ENCODE measurements around the gene ERBB4.
A peak's percentile ranks its signal among the peaks of the same experiment; 100 is the strongest.
"Not testable (repeated sequence)": the region's sequence is repeated elsewhere in the genome, so short reads cannot be mapped to it uniquely, and the experiment has no call there.

The ERBB4 gene

DNA sequence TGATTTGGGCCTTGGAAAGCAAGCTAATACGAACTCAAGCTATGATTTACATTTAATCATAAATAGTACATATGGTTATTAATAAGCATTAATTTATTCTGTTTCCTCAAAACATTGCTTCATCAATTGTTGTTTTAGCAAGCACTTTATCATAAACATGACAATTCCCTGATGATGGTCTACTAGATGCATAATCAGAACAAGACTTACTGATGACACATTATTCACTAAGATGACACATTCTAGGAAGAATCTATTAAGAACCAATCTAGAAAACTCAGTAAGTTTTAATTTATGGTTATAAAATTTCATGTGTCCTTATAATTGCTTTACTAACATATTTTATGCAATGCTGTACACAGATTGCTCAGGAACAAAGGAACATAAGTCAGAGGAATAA lies 815.2 kb downstream of the ERBB4 start:
- no peaks in the 10 kb centered on the region for H3K9me2 ChIP-seq (replicated peaks; ENCODE audit: low read depth, low read length)
- no peaks in the 10 kb centered on the region for H3K79me2 ChIP-seq (ENCODE audit: insufficient read depth, low read length)
- H3F3A ChIP-seq (ENCODE audit: low read depth), result no peaks in the 10 kb centered on the region
- no peaks in the 10 kb centered on the region for H4K20me1 ChIP-seq (ENCODE audit: insufficient read depth, low read length, poor library complexity, severe bottlenecking)
- no peaks in the 10 kb centered on the region for H3K9me3 ChIP-seq (ENCODE audit: insufficient read depth, low read depth, low read length)
- H2AFZ ChIP-seq (ENCODE audit: low read length), result no peak overlapping the region
- H3K4me3 ChIP-seq (ENCODE audit: low read length, poor library complexity, severe bottlenecking), result no peak overlapping the region
- H3K4me2 ChIP-seq (ENCODE audit: low read depth, low read length, poor library complexity, severe bottlenecking), result no peak overlapping the region
- H3K4me1 ChIP-seq (ENCODE audit: insufficient read depth, low read length, poor library complexity, severe bottlenecking), result no peaks in the 10 kb centered on the region
- H3K27me3 ChIP-seq (ENCODE audit: insufficient read depth, low read length, poor library complexity, severe bottlenecking), result no peaks in the 10 kb centered on the region
- H3K9ac ChIP-seq (ENCODE audit: low read depth, low read length, poor library complexity, severe bottlenecking), result no peak overlapping the region
- TF ChIP-seq, protein P1, sequence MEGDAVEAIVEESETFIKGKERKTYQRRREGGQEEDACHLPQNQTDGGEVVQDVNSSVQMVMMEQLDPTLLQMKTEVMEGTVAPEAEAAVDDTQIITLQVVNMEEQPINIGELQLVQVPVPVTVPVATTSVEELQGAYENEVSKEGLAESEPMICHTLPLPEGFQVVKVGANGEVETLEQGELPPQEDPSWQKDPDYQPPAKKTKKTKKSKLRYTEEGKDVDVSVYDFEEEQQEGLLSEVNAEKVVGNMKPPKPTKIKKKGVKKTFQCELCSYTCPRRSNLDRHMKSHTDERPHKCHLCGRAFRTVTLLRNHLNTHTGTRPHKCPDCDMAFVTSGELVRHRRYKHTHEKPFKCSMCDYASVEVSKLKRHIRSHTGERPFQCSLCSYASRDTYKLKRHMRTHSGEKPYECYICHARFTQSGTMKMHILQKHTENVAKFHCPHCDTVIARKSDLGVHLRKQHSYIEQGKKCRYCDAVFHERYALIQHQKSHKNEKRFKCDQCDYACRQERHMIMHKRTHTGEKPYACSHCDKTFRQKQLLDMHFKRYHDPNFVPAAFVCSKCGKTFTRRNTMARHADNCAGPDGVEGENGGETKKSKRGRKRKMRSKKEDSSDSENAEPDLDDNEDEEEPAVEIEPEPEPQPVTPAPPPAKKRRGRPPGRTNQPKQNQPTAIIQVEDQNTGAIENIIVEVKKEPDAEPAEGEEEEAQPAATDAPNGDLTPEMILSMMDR (conservative IDR thresholded peaks at IDR 0.05; ENCODE audit: low read length), result no peak
- no peak for TF ChIP-seq EZH2phosphoT487 (IDR thresholded peaks at IDR 0.05; ENCODE audit: borderline replicate concordance)
- no peaks in the 10 kb centered on the region for H3K36me3 ChIP-seq (ENCODE audit: insufficient read depth, low read length)

DNA sequence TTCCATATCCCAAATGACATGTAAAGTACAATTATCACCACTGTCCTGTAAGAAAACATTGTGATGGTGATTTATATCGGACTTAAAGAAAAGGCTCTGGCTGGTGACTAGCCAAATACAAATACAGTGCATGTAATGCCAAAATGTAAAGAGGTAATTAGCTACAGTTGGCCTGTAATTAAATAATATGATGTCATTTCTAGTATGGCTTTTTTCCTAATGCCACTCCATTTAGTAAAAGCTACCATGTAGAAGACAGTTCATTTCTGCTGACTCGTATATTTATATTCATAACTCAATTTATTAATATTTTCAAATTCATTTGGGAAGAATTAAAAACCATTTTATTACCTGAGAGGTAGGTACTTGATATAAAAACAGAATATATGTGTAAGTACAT lies 815.7 kb downstream of the ERBB4 start:
- Histone ChIP-seq H3K9ac (ENCODE audit: low read depth, low read length, poor library complexity, severe bottlenecking) (no peak overlapping the region), H3K27me3 (ENCODE audit: insufficient read depth, low read length, poor library complexity, severe bottlenecking) (no peaks in the 10 kb centered on the region), H3K4me3 (ENCODE audit: low read length, poor library complexity, severe bottlenecking) (no peak overlapping the region), H3F3A (ENCODE audit: low read depth) (no peaks in the 10 kb centered on the region), H2AFZ (ENCODE audit: low read length) (no peak overlapping the region), H3K4me2 (ENCODE audit: low read depth, low read length, poor library complexity, severe bottlenecking) (no peak overlapping the region), H3K79me2 (ENCODE audit: insufficient read depth, low read length) (no peaks in the 10 kb centered on the region), H3K36me3 (ENCODE audit: insufficient read depth, low read length) (no peaks in the 10 kb centered on the region), H3K4me1 (ENCODE audit: insufficient read depth, low read length, poor library complexity, severe bottlenecking) (no peaks in the 10 kb centered on the region), H3K9me3 (ENCODE audit: insufficient read depth, low read depth, low read length) (no peaks in the 10 kb centered on the region), H4K20me1 (ENCODE audit: insufficient read depth, low read length, poor library complexity, severe bottlenecking) (no peaks in the 10 kb centered on the region), H3K9me2 (replicated peaks; ENCODE audit: low read depth, low read length) (no peaks in the 10 kb centered on the region)
- no peak for TF ChIP-seq EZH2phosphoT487 (IDR thresholded peaks at IDR 0.05; ENCODE audit: borderline replicate concordance)
- TF ChIP-seq, protein P1 (conservative IDR thresholded peaks at IDR 0.05; ENCODE audit: low read length), result no peak

DNA sequence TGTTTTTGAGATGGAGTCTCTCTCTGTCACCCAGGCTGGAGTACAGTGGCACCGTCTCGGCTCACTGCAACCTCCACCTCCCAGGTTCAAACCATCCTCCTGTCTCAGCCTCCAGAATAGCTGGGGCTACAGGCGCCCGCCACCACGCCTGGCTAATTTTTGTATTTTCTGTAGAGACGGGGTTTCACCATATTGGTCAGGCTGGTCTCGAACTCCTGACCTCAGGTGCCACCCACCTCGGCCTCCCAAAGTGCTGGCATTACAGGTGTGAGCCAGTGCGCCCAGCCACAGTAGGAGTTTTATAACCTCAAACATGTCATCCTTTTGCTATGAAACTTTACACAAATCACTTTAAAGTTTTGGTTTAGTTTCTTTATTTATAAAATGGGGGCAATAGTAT lies 816.7 kb downstream of the ERBB4 start:
- H3K9me2 ChIP-seq (replicated peaks; ENCODE audit: low read depth, low read length); H3K4me1 ChIP-seq (ENCODE audit: insufficient read depth, low read length, poor library complexity, severe bottlenecking); H3K4me2 ChIP-seq (ENCODE audit: low read depth, low read length, poor library complexity, severe bottlenecking); H4K20me1 ChIP-seq (ENCODE audit: insufficient read depth, low read length, poor library complexity, severe bottlenecking); H2AFZ ChIP-seq (ENCODE audit: low read length); H3K79me2 ChIP-seq (ENCODE audit: insufficient read depth, low read length); H3K4me3 ChIP-seq (ENCODE audit: low read length, poor library complexity, severe bottlenecking); H3F3A ChIP-seq (ENCODE audit: low read depth); H3K9ac ChIP-seq (ENCODE audit: low read depth, low read length, poor library complexity, severe bottlenecking); H3K9me3 ChIP-seq (ENCODE audit: insufficient read depth, low read depth, low read length); H3K36me3 ChIP-seq (ENCODE audit: insufficient read depth, low read length); H3K27me3 ChIP-seq (ENCODE audit: insufficient read depth, low read length, poor library complexity, severe bottlenecking): not testable (repeated sequence)

GRCh38 chr2:211709389-211709788 lies 829.2 kb downstream of the ERBB4 start:
- H3K27me3 ChIP-seq (ENCODE audit: insufficient read depth, low read length, poor library complexity, severe bottlenecking), result no peaks in the 10 kb centered on the region
- no peaks in the 10 kb centered on the region for H3F3A ChIP-seq (ENCODE audit: low read depth)
- H3K9me2 ChIP-seq (replicated peaks; ENCODE audit: low read depth, low read length), result no peaks in the 10 kb centered on the region
- no peaks in the 10 kb centered on the region for H4K20me1 ChIP-seq (ENCODE audit: insufficient read depth, low read length, poor library complexity, severe bottlenecking)
- H2AFZ ChIP-seq (ENCODE audit: low read length), result peak overlapping the region; percentile 62
- 0 out of 2 replicates have a peak, but pooled peaks cover 5% of the 10 kb centered on the region for H3K9me3 ChIP-seq (ENCODE audit: insufficient read depth, low read depth, low read length)
- H3K4me3 ChIP-seq (ENCODE audit: low read length, poor library complexity, severe bottlenecking), result peak overlapping the region; percentile 59
- no peaks in the 10 kb centered on the region for H3K36me3 ChIP-seq (ENCODE audit: insufficient read depth, low read length)
- peak overlapping the region; percentile 74 for H3K4me2 ChIP-seq (ENCODE audit: low read depth, low read length, poor library complexity, severe bottlenecking)
- H3K4me1 ChIP-seq (ENCODE audit: insufficient read depth, low read length, poor library complexity, severe bottlenecking), result peaks cover 20% of the 10 kb centered on the region
- H3K79me2 ChIP-seq (ENCODE audit: insufficient read depth, low read length), result no peaks in the 10 kb centered on the region
- H3K9ac ChIP-seq (ENCODE audit: low read depth, low read length, poor library complexity, severe bottlenecking), result peak overlapping the region; percentile 55
- TF ChIP-seq, protein P1 (conservative IDR thresholded peaks at IDR 0.05; ENCODE audit: low read length), result no peak
- TF ChIP-seq EZH2phosphoT487 (IDR thresholded peaks at IDR 0.05; ENCODE audit: borderline replicate concordance), result no peak
